GM12878 (cell line): ENCODE measurements around the gene ISG15. TPM values are rescaled to one million over a fixed set of nuclear protein-coding genes. Genes with fewer than 3 reads are reported as not detected.

Experiments used
- ATAC-seq: fragments of 200-7000 bp; cut with Tn5 transposase; 3 replicates; pipeline ENCODE4 v1.9.1; 2020; ENCODE audit warnings: mild to moderate bottlenecking, moderate library complexity
- BruUV-seq: library from RNA; stranded (reverse); fragments of 400-500 nt; replicated peaks from 2 replicates; lab custom pipeline; 2021; lab: Mats Ljungman, UMichigan
- CTCF ChIA-PET: fragments of 300-600 bp; sonication (Branson Sonifier 250); formaldehyde crosslinking; extraction: SDS; loops from one replicate; lab custom pipeline; 2021; ENCODE audit warnings: inconsistent platforms; lab: Yijun Ruan, JAX
- POLR2A ChIA-PET: fragments of 350-600 bp; formaldehyde crosslinking; extraction: SDS; loops from one replicate; lab custom pipeline; 2021; ENCODE audit warnings: inconsistent platforms; lab: Charles Lee
- RAD21 ChIA-PET: fragments of 300-600 bp; sonication (Branson Sonifier 250); formaldehyde crosslinking; loops from one replicate; lab custom pipeline; 2023; ENCODE audit warnings: antibody characterized with exemption; ENCODE audit not compliant: unreplicated experiment; lab: Charles Lee
- SMC1A ChIA-PET: fragments of 300-600 bp; sonication (Branson Sonifier 250); formaldehyde crosslinking; loops from one replicate; lab custom pipeline; 2023; ENCODE audit not compliant: unreplicated experiment, uncharacterized antibody; lab: Charles Lee
- DNase-seq: peaks from one replicate; pipeline ENCODE4 v3.0.0-alpha.2; 2011; ENCODE audit warnings: low read depth, low spot score
- FAIRE-seq: peaks from 3 replicates; lab custom pipeline; 2011; peaks lifted over from hg19 to GRCh38; lab: Jason Lieb, UNC
- H2AFZ ChIP-seq: 2 replicates; pipeline ENCODE4 v1.6.0; 2011; ENCODE audit warnings: low read depth, low read length, control low read depth; ENCODE audit not compliant: control insufficient read depth
- H3K27ac ChIP-seq: 2 replicates; pipeline ENCODE4 v1.5.1; 2011; ENCODE audit warnings: control low read depth; ENCODE audit not compliant: control insufficient read depth, insufficient read depth
- H3K27me3 ChIP-seq, 2 experiments: replicated peaks in 1 of 2; 2 replicates each; pipeline versions ENCODE4 v1.6.0 to v1.6.1; 2011; ENCODE audit warnings: low read length in 1 of 2; ENCODE audit not compliant: control insufficient read depth in 2 of 2, insufficient read depth in 2 of 2
- H3K36me3 ChIP-seq, 2 experiments: 2 replicates each; pipeline ENCODE4 v1.5.1; 2011; ENCODE audit warnings: low read length in 1 of 2; ENCODE audit not compliant: control insufficient read depth in 2 of 2, insufficient read depth in 2 of 2
- H3K4me1 ChIP-seq: 2 replicates; pipeline ENCODE4 v1.6.1; 2011; ENCODE audit warnings: mild to moderate bottlenecking, low read length, moderate library complexity, mixed read lengths; ENCODE audit not compliant: control insufficient read depth, insufficient read depth
- H3K4me2 ChIP-seq: 2 replicates; pipeline ENCODE4 v1.6.0; 2011; ENCODE audit warnings: control low read depth; ENCODE audit not compliant: control insufficient read depth, insufficient read depth
- H3K4me3 ChIP-seq: fragments of 200-600 bp; sonication (generic); 2 replicates; pipeline ENCODE4 v1.5.1; 2016
- H3K79me2 ChIP-seq: 2 replicates; pipeline ENCODE4 v1.6.0; 2011; ENCODE audit warnings: low read length; ENCODE audit not compliant: control insufficient read depth, insufficient read depth
- H3K9ac ChIP-seq: 2 replicates; pipeline ENCODE4 v1.8.0; 2011; ENCODE audit warnings: low read length, control low read depth, mixed read lengths; ENCODE audit not compliant: control insufficient read depth, insufficient read depth
- H3K9me3 ChIP-seq: replicated peaks from 3 replicates; pipeline ENCODE4 v1.5.1; 2011; ENCODE audit warnings: mild to moderate bottlenecking, low read length; ENCODE audit not compliant: control insufficient read depth, insufficient read depth
- H4K20me1 ChIP-seq: 2 replicates; pipeline ENCODE4 v1.6.0; 2011; ENCODE audit not compliant: control insufficient read depth, insufficient read depth
- CBX3 ChIP-seq: fragments of 200-600 bp; sonication (generic); IDR thresholded peaks from 2 replicates; pipeline ENCODE4 v1.6.1; 2016; ENCODE audit warnings: low read depth, borderline replicate concordance
- CBX5 ChIP-seq: sonication (generic); IDR thresholded peaks from 2 replicates; pipeline ENCODE4 v1.6.1; 2016; ENCODE audit warnings: low read depth, moderate library complexity, mild to moderate bottlenecking, inconsistent platforms
- E2F4 ChIP-seq: IDR thresholded peaks from 2 replicates; pipeline ENCODE4 v1.6.1; 2012; ENCODE audit warnings: low read depth, low read length, improper control_type of control experiment
- JUNB ChIP-seq: IDR thresholded peaks from 2 replicates; pipeline ENCODE4 v1.6.1; 2016; ENCODE audit warnings: antibody characterized with exemption, mild to moderate bottlenecking
- NFYA ChIP-seq: IDR thresholded peaks from 2 replicates; pipeline ENCODE4 v1.6.1; 2011; ENCODE audit warnings: low read depth, mild to moderate bottlenecking, low read length, improper control_type of control experiment, borderline replicate concordance
- RBBP5 ChIP-seq: fragments of 200-600 bp; sonication (generic); conservative IDR thresholded peaks from 2 replicates; pipeline ENCODE4 v1.6.1; 2016
- SREBF2 ChIP-seq: IDR thresholded peaks from 2 replicates; pipeline ENCODE4 v1.6.1; 2012; ENCODE audit warnings: mild to moderate bottlenecking, low read length
- STAT1 ChIP-seq: fragments of 450-650 bp; conservative IDR thresholded peaks from 2 replicates; pipeline ENCODE4 v1.6.1; 2014; ENCODE audit warnings: antibody characterized with exemption, mild to moderate bottlenecking
- ZBTB33 ChIP-seq: fragments of 450-650 bp; IDR thresholded peaks from 2 replicates; pipeline ENCODE4 v1.6.1; 2017; ENCODE audit warnings: mild to moderate bottlenecking
- WGBS: methylation state at CpG from one replicate; pipeline ENCODE4 v1.1.6; 2016; ENCODE audit warnings: low lambda C conversion rate; ENCODE audit not compliant: insufficient replicate concordance, insufficient coverage; ENCODE audit errors: missing lambda C conversion rate; 5-methylcytosine and 5-hydroxymethylcytosine counted together
- in situ Hi-C: fragments of 300-500 bp; cut with MboI; formaldehyde crosslinking; loops from 9 replicates; pipeline ENCODE4 v1.14.3; 2018; ENCODE audit warnings: mixed read lengths
- intact Hi-C: fragments of 100-400 bp; cut with micrococcal nuclease; formaldehyde crosslinking; loops from one replicate; pipeline ENCODE4 v1.14.2; 2022; ENCODE audit not compliant: unreplicated experiment
- polyA plus RNA-seq, 11 experiments: library from polyadenylated mRNA; depleted of rRNA in 4 of 11; unstranded in 6 of 11; stranded (reverse) in 5 of 11; fragments of >200 nt; fragmentation: Nextera tagmentation in 4 of 11; fragmentation: Illumina TruSeq in 1 of 11; extraction: Ambion mirVana in 4 of 11; extraction: Trizol in 1 of 11; gene quantifications; 1 replicate in 1 of 11; 2 replicates in 10 of 11; pipeline versions ENCODE4 v1.2.1 to v1.2.3, GENCODE V29; 2011 to 2016; ENCODE audit warnings: inconsistent platforms in 2 of 11, missing spikeins in 2 of 11, low read depth in 1 of 11
- total RNA-seq, 4 experiments: library from RNA; depleted of rRNA in 3 of 4; stranded (reverse); fragments of >200 nt in 3 of 4; fragmentation: Illumina TruSeq in 1 of 4; extraction: Trizol in 1 of 4; gene quantifications; 2 replicates each; pipeline versions ENCODE4 v1.2.1 to v1.2.3, GENCODE V29; 2013 to 2021
- TF ChIP-seq, protein P1 (sequence below), 3 experiments: IDR thresholded peaks in 2 of 3; conservative IDR thresholded peaks in 1 of 3; 2 replicates each; pipeline ENCODE4 v1.5.1; 2011; ENCODE audit warnings: low read depth in 3 of 3, low read length in 3 of 3, mild to moderate bottlenecking in 3 of 3, control low read depth in 2 of 3, moderate library complexity in 2 of 3, inconsistent platforms in 1 of 3, mixed read lengths in 1 of 3; ENCODE audit not compliant: control insufficient read depth in 2 of 3, insufficient read depth in 1 of 3; ENCODE audit errors: extremely low read depth in 1 of 3

The ISG15 gene
- total and polyA plus RNA-seq, 10 of the 15 experiments (the other 5 are each of a cell fraction or from before 2014, with no cell fraction given), result 7.8 to 384 (median 274) TPM

GRCh38 chr1:1041873-1042272 lies 28.6 kb downstream of the ISG15 start:
- WGBS, result 85% methylated on average over 25 of the region's 25 CpGs
- no peaks in the 10 kb centered on the region for H3K27me3 ChIP-seq
- peaks cover 0 to 17% of the 10 kb centered on the region in 2 experiments; a peak in 3 of 4 replicates for H3K36me3 ChIP-seq
- FAIRE-seq (no peak), DNase-seq (no peak), ATAC-seq (no peak)
- H3K27ac ChIP-seq, result no peak overlapping the region
- no peak overlapping the region for H2AFZ ChIP-seq
- H3K9me3 ChIP-seq, result no peaks in the 10 kb centered on the region
- peaks cover 28% of the 10 kb centered on the region for H3K4me1 ChIP-seq
- POLR2A ChIA-PET, result no interaction called here
- in situ Hi-C loops (no loop called here), intact Hi-C loops (no loop called here)
- BruUV-seq, result no TSS peak
- no peak overlapping the region for H3K9ac ChIP-seq
- CTCF ChIA-PET, result interaction anchor here (1.9 kb wide), 1 partner anchor 23 kb away, joined by 6 read pairs; no protein-coding TSS in a partner anchor
- H3K4me3 ChIP-seq, result no peak overlapping the region
- H3K79me2 ChIP-seq, result no peaks in the 10 kb centered on the region
- SMC1A ChIA-PET, result no interaction called here
- H3K4me2 ChIP-seq, result no peak overlapping the region
- TF ChIP-seq SREBF2, result no peak
- RAD21 ChIA-PET, result no interaction called here
- no peaks in the 10 kb centered on the region for H4K20me1 ChIP-seq

GRCh38 chr1:1042835-1043234 lies 29.5 kb downstream of the ISG15 start:
- ChIA-PET SMC1A (no interaction called here), CTCF (no interaction called here), RAD21 (no interaction called here), POLR2A (no interaction called here)
- Histone ChIP-seq H3K27ac (no peak overlapping the region), H3K27me3 (no peaks in the 10 kb centered on the region), H3K4me2 (no peak overlapping the region), H3K4me3 (no peak overlapping the region), H3K9ac (no peak overlapping the region), H3K4me1 (peaks cover 25% of the 10 kb centered on the region), H4K20me1 (no peaks in the 10 kb centered on the region), H3K9me3 (no peaks in the 10 kb centered on the region), H2AFZ (no peak overlapping the region), H3K36me3 (peaks cover 0 to 20% of the 10 kb centered on the region in 2 experiments; a peak in 3 of 4 replicates), H3K79me2 (no peaks in the 10 kb centered on the region)
- DNase-seq (no peak), ATAC-seq (no peak), FAIRE-seq (no peak)
- TF ChIP-seq STAT1, result no peak
- no peak for TF ChIP-seq NFYA
- TF ChIP-seq, protein P1, sequence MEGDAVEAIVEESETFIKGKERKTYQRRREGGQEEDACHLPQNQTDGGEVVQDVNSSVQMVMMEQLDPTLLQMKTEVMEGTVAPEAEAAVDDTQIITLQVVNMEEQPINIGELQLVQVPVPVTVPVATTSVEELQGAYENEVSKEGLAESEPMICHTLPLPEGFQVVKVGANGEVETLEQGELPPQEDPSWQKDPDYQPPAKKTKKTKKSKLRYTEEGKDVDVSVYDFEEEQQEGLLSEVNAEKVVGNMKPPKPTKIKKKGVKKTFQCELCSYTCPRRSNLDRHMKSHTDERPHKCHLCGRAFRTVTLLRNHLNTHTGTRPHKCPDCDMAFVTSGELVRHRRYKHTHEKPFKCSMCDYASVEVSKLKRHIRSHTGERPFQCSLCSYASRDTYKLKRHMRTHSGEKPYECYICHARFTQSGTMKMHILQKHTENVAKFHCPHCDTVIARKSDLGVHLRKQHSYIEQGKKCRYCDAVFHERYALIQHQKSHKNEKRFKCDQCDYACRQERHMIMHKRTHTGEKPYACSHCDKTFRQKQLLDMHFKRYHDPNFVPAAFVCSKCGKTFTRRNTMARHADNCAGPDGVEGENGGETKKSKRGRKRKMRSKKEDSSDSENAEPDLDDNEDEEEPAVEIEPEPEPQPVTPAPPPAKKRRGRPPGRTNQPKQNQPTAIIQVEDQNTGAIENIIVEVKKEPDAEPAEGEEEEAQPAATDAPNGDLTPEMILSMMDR (IDR thresholded peaks at IDR 0.05 in 2 of 3, conservative IDR thresholded peaks at IDR 0.05 in 1 of 3; ENCODE audit: control insufficient read depth in 2 of 3, extremely low read depth in 1 of 3, insufficient read depth in 1 of 3, low read depth in 3 of 3, low read length in 3 of 3), result no peak
- TF ChIP-seq CBX3, result no peak
- TF ChIP-seq JUNB, result no peak
- no peak for TF ChIP-seq E2F4
- no peak for TF ChIP-seq CBX5
- TF ChIP-seq RBBP5, result no peak
- TF ChIP-seq ZBTB33, result no peak; the same call in 1 of the 2 replicates
- in situ Hi-C loops, result no loop called here
- 97% methylated on average over 10 of the region's 10 CpGs for WGBS
- no TSS peak for BruUV-seq
- intact Hi-C loops, result no loop called here
